Measurements from ENCODE around the gene PCSK6. TPM values are rescaled to one million over a fixed set of nuclear protein-coding genes. Genes with fewer than 3 reads are reported as not detected.

The PCSK6 gene
- total and polyA plus RNA-seq, 2 experiments from 2014 or later = 4.8 to 6.4 TPM

DNA sequence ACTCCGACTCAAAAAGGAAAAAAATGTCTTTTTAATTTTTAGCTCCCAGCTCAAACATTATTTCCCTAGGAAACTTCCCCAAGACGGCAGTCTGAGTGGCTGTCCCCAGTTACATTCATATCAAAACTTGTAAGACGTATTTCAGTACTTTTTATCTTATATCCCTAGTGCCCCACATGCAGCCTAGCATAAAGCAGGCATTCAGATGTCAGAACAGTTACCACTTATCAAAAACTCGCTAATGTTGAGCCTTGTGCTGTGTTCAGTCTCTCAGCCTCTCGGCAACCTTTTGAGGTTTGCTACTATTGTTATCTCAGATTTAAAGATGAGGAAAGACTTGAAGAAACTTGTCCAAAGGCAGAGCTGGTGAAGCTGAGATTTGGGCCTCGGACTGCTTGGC, 205.6 kb downstream of the PCSK6 start:
- TF ChIP-seq, protein P1, sequence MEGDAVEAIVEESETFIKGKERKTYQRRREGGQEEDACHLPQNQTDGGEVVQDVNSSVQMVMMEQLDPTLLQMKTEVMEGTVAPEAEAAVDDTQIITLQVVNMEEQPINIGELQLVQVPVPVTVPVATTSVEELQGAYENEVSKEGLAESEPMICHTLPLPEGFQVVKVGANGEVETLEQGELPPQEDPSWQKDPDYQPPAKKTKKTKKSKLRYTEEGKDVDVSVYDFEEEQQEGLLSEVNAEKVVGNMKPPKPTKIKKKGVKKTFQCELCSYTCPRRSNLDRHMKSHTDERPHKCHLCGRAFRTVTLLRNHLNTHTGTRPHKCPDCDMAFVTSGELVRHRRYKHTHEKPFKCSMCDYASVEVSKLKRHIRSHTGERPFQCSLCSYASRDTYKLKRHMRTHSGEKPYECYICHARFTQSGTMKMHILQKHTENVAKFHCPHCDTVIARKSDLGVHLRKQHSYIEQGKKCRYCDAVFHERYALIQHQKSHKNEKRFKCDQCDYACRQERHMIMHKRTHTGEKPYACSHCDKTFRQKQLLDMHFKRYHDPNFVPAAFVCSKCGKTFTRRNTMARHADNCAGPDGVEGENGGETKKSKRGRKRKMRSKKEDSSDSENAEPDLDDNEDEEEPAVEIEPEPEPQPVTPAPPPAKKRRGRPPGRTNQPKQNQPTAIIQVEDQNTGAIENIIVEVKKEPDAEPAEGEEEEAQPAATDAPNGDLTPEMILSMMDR (IDR thresholded peaks at IDR 0.05; ENCODE audit: low read depth, low read length) = no peak
- Histone ChIP-seq H3K9me3 (ENCODE audit: low read depth) (no peaks in the 10 kb centered on the region), H3K4me3 (no peak overlapping the region), H3K36me3 (peaks cover 56% of the 10 kb centered on the region), H3K27ac (no peak overlapping the region), H3K4me1 (ENCODE audit: low read depth) (no peaks in the 10 kb centered on the region), H3K27me3 (no peaks in the 10 kb centered on the region)
- DNase-seq (ENCODE audit: low read depth in 1 of 2, low spot score in 1 of 2) = no peak

DNA sequence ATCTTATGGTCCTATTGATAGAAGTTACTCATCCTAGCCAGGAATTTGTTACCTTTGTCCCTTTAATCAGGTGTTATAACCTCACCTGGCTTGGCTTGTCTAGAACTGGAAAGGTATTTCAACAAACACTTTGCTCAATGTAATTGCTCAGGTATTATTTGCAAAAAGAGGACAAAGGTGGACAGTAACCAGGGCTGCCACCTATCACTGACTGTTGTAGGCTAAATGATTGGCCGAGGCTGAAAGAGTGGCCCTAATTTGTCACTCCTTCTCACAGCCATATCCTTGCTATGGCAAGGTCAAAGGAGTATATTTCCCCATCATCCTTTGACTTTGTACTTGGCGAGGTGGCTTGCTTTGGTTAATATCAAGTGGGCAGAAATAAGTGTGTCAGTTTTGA, 209.5 kb downstream of the PCSK6 start:
- no peaks in the 10 kb centered on the region for H3K9me3 ChIP-seq (ENCODE audit: low read depth)
- no peak overlapping the region for H3K27ac ChIP-seq
- H3K27me3 ChIP-seq = no peaks in the 10 kb centered on the region
- H3K36me3 ChIP-seq = peaks cover 35% of the 10 kb centered on the region
- no peak for DNase-seq (ENCODE audit: low read depth in 1 of 2, low spot score in 1 of 2)
- no peak overlapping the region for H3K4me3 ChIP-seq
- TF ChIP-seq, protein P1 (IDR thresholded peaks at IDR 0.05; ENCODE audit: low read depth, low read length) = no peak
- peaks cover 9% of the 10 kb centered on the region for H3K4me1 ChIP-seq (ENCODE audit: low read depth)

DNA sequence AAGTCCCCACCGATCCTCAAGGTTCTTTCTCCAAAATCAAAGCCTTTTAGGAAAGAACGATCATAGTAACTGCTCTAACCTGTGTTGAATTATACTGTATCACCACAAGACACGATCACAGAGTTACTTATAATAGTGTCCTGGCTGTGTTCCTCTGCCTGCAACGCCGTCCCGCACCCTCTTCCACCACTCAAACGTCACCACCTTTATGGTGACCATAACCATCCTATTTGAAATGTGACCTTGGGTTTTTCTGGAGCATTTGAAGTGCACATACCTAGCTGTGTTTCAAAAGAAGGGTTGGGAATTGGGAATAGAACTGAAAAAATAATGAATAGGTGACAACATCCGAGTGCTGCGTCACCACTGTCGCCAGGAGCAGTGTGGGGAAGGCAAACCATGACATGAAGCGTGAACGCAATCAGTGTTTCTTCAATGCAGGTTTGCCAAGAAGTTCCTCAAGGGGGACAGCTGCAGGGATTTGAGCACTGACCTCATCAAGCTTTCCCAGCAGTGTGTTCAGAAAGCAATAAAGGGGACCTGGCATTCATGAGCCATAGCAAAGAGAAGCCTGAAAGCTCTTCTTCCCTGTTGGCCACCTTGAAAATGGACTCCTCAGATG, 211.5 kb downstream of the PCSK6 start:
- peaks cover 19% of the 10 kb centered on the region for H3K4me1 ChIP-seq (ENCODE audit: low read depth)
- DNase-seq (ENCODE audit: low read depth in 1 of 2, low spot score in 1 of 2) = no peak
- H3K9me3 ChIP-seq (ENCODE audit: low read depth) = no peaks in the 10 kb centered on the region
- peak overlapping the region; percentile 89 for H3K4me3 ChIP-seq
- TF ChIP-seq, protein P1 (IDR thresholded peaks at IDR 0.05; ENCODE audit: low read depth, low read length) = no peak
- H3K27me3 ChIP-seq = no peaks in the 10 kb centered on the region
- peaks cover 40% of the 10 kb centered on the region for H3K36me3 ChIP-seq
- no peak overlapping the region for H3K27ac ChIP-seq

DNA sequence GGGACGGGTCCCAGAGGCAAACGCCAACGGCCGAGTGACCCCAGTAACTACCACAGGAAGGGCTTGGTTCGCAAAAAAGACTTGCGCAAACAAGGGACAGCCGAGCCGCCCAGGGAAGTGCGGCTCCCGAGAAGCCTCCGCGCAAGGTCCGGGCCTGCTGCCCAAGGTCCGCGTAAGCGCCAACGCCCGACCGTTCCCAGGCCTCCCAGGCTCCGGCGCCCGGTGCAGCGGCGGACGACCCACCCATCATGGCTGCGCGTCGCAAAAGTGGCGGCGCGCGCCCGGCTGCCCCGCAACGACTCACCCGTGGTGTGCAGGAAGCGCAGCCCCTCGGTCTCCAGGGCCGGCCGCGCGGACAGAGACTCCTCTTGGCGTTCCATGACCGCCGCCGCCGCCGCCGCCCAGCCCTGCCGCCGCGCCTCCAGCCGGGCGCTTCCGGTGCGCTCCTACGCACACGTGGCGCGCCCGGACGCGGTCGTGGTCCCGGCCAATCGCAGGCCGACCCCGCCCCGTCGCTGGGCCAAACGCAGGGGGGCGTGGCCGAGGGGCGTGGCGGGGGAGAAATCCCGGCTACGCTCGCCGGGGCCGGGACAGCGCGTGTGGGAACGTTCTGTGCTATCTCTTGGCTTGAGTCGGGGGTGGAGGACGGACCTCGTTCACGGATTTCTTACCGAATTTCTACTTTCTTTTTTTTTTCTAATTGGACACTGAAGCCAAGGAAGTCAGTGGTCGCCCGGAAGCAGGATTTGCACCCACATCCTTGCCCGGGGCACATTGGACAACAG, 212.3 kb downstream of the PCSK6 start, which contains the start of gene SELENOS:
Gene SELENOS (minus strand): TSS at position 448 of the 785 bp plus-strand sequence. CDS start 68 bp downstream, at position 380.
- Histone ChIP-seq H3K27ac (peak within 1 kb of the TSS; percentile 91), H3K27me3 (no peaks in the 10 kb centered on the region), H3K4me1 (ENCODE audit: low read depth) (peaks cover 27% of the 10 kb centered on the region), H3K4me3 (peak within 1 kb of the TSS; percentile 89), H3K36me3 (peaks cover 39% of the 10 kb centered on the region), H3K9me3 (ENCODE audit: low read depth) (no peaks in the 10 kb centered on the region)
- TF ChIP-seq, protein P1 (IDR thresholded peaks at IDR 0.05; ENCODE audit: low read depth, low read length) = no peak
- peak; percentile 96 for DNase-seq (ENCODE audit: low read depth in 1 of 2, low spot score in 1 of 2)

DNA sequence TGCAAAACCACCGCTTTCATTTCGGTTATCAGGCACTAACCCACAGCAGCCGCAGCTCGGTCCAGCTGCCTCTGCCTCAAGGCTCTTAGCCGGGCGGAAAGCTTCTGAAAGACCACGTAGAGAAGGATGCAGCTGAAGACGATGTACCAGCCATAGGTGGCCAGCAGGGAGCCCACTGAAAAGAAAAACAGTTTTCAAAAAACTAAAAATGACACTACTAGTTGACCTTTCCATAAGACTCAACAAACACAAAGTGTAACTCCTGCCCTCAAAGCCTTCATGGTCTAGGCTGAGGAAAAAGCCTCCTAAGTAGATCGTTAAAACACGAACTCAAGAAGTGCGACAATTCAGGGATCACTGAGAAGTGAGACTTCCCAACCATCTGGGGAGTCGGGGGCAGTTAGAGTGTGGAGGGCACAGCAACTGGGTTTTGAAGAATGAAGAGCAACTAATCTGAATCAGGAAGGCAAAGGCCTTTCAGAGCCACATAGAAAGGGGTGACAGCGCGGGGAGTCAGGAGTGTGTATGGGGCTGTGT, 212.9 kb downstream of the PCSK6 start:
- Histone ChIP-seq H3K4me3 (peak overlapping the region; percentile 89), H3K27ac (peak overlapping the region; percentile 91), H3K4me1 (ENCODE audit: low read depth) (peaks cover 29% of the 10 kb centered on the region), H3K36me3 (peaks cover 36% of the 10 kb centered on the region), H3K9me3 (ENCODE audit: low read depth) (no peaks in the 10 kb centered on the region), H3K27me3 (no peaks in the 10 kb centered on the region)
- TF ChIP-seq, protein P1 (IDR thresholded peaks at IDR 0.05; ENCODE audit: low read depth, low read length) = peak; percentile 45
- DNase-seq (ENCODE audit: low read depth in 1 of 2, low spot score in 1 of 2) = peak in 1 of 2 donors; percentile 60

All from cardiac muscle cell (in vitro differentiated cells and primary cell).